Stimulated activated CD4-positive, alpha-beta T cell treated with anti-CD3 and anti-CD28 coated beads, Interleukin-15, amount 100 ng/mL, for 1 hour (primary cell): ENCODE measurements around the gene CARD6.
"Not testable (repeated sequence)": the region's sequence is repeated elsewhere in the genome, so short reads cannot be mapped to it uniquely, and the experiment has no call there.

Source experiments
- DNase-seq, 2 donors: peaks; one replicate each; pipeline ENCODE4 v3.0.0-alpha.2; 2020; ENCODE audit warnings: low read depth in 1 of 2, low spot score in 1 of 2

CARD6 gene

GRCh38 chr5:40841068-40841805, at the start of gene CARD6:
Gene CARD6, plus strand, starts transcription at chr5:40841367. Its CDS starts 16 bp downstream, at chr5:40841383.
- no peak for DNase-seq

- no peak for DNase-seq
Measured at GRCh38 chr5:40791715-40792139, 49.4 kb upstream of the CARD6 start.

DNA sequence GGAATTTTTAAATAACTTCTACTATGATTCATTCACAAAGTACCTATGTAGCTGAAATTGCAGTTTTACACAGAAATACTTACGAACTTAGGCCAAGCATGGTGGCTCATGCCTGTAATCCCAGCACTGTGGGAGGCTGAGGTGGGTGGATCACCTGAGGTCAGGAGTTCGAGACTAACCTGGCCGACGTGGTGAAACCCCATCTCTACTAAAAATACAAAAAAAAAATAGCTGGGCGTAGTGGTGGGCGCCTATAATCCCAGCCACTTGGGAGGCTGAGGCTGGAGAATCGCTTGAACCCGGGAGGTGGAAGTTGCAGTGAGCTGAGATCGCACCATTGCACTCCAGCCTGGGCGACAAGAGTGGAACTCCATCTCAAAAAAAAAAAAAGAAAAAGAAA, 48.5 kb upstream of the CARD6 start:
- not testable (repeated sequence) for DNase-seq

DNA sequence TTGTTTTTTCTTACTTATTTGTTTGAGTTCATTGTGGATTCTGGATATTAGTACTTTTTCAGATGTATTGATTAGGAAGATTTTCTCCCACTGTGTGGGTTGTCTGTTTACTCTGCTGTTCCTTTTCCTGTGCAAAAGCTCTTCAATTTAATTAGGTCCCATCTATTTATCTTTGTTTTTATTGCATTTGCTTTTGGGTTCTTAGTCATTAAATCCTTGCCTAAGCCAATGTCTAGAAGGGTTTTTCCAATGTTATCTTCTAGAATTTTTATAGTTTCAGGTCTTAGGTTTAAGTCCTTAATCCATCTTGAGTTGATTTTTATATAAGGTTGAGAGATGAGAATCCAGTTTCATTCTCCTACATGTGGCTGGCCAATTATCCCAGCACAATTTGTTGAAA, 46.8 kb upstream of the CARD6 start:
- not testable (repeated sequence) for DNase-seq

DNA sequence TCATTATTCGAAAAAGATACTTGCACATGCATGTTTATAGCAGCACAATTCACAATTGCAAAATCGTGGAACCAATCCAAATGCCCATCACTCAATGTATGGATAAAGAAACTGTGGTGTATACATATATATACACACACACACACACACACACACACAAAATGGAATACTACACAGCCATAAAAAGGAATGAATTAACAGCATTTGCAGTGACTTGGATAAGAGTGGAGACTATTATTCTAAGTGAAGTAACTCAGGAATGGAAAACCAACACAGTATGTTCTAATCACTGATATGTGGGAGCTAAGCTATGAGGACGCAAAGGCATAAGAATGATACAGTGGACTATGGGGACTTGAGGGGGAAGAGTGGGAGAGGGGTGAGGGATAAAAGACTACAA, 46.3 kb upstream of the CARD6 start:
- DNase-seq: not testable (repeated sequence)

DNA sequence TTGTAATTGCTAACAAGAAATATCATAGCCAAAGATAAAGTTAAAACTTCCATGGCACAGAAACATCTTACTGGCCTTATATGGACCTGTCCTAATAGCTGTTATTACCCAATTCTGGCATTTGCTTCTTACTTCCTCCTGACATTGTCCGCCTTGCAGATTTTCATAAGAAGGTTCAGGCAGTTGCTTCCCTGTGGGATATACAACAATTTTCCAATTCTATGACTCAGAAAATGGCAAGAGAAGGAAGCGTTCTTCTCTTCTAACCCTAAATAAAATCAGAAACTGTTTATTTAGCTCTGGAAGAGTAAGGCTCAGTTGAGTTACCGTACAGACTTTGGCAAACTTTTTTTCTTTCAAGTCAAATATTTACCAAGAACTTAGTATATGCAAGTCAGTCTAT, 44.7 kb upstream of the CARD6 start:
- DNase-seq: no peak

DNA sequence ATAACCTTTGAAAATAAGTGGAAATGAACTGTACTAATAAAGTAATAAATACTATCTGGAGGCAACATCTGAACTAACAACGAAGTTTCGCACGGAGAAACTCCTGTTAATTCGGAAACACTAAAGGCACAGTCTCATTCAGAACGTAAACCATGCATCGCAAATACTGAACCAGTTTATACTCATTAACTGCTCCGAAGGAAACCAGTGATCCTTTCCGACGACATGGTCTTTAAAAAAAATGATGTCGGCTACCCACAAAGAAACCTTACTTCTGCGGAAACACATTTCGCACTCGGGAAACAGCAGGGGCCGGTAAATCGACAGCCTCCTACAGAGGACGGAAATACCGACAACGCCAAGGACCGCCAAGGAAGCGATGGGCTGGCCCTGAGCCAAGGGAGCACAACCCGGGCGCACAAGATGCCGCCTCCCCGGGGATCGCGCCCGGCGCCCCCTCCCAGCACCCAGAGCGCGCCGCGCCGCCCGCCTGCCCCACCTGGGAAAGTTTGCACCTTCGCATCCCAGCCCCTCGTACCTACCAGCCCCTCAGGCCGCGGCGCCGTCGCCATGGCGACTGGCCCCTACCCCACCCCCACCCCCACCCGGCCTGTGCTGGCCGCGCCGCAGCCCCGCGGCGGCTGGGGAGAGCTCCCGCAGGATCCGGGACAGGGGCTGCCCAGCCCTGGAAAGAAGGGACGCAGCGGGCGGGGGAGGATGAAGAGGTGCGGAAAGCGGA, 43.7 kb upstream of the CARD6 start:
- DNase-seq: peak; percentile 56 to 58

- DNase-seq: peak; percentile 82 to 86
Measured at GRCh38 chr5:40798012-40798800, 43.0 kb upstream of the CARD6 start, which contains the start of gene PRKAA1. Gene PRKAA1, minus strand, starts transcription at chr5:40798374. Its CDS starts 185 bp downstream, at chr5:40798189.

- no peak for DNase-seq
Measured at GRCh38 chr5:40798801-40799210, 42.4 kb upstream of the CARD6 start.

DNA sequence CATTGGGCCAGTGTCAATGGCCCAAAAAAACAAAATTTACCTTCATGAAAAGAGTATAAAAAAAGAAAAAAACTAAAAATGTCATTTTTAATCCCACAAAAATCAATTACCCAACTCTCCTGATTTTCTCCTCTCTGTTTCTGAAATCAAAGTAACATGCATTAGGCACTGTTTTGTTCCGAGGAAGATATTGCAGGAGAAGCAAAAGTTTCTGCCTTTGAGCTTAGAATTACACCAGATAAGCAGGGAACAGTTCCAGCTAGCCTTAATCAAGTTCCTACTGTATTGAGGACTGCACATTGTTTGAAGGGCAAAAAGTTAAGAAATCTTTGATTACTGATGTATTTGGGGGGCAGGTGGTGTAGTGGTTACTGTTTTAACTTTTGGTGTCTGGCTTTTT, 41.9 kb upstream of the CARD6 start:
- no peak for DNase-seq

GRCh38 chr5:40801771-40802562, 39.2 kb upstream of the CARD6 start:
- DNase-seq: no peak

GRCh38 chr5:40812125-40812524, 29.0 kb upstream of the CARD6 start:
- no peak for DNase-seq

DNA sequence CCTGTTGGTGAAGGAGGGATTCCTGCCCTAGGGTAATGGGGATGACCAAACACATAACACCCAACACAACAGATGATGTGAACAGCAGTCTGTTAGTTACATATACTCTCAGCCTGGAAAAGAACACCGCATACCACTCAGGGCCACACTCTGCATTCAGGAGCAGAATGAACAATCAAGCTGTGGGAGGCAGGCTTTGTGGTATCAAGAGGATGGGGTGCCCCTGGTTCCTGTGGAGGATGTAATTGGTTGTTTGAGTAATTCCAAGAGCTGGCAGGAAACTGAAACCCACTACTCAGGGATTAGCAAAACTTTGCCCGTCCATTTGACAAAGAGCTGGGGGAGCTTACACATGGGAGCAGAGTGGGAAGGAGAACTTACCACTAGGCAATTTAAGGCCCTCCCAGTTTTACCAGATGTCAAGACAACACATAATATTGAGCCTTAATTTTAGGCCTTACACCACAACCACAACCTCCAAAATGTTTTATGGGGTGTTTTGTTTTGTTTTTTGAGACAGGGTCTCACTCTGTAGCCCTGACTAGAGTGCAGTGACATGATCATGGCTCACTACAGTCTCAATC, 27.4 kb upstream of the CARD6 start:
- no peak for DNase-seq

GRCh38 chr5:40823459-40823858, 17.7 kb upstream of the CARD6 start:
- no peak for DNase-seq

- not testable (repeated sequence) for DNase-seq
Measured at GRCh38 chr5:40825461-40826043, 15.6 kb upstream of the CARD6 start.

DNA sequence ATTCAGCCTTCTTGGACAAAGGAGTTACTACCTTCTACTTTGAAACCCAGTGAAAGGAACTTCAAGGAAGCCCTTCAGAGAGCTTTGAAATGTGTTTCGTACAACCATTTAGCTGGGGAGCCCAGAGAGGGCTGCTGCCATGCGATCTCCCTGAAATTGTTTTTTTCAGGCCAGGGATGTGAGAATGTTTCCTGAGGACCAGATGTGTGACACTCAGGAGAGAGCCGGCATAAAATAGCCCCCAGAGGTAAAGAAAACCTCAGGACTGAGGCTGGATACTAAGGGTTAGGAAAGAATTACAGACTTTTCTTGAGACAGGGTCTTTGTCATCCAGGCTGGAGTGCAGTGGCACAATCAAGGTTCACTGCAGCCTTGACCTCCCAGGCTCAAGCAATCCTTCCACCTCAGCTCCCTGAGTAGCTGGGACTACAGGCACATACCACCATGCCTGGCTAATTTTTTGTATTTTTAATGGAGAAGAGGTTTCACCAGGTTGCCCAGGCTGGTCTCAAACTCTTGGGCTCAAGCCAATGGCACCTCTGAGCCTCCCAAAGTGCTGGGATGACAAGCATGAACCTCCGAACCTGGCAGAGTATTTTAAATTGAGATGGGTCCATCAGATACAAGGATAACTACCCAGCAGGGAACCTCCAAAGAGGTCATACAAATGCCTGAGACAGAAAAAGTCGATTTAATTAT, 14.5 kb upstream of the CARD6 start:
- no peak for DNase-seq

GRCh38 chr5:40827188-40827977, 13.8 kb upstream of the CARD6 start:
- no peak for DNase-seq

DNA sequence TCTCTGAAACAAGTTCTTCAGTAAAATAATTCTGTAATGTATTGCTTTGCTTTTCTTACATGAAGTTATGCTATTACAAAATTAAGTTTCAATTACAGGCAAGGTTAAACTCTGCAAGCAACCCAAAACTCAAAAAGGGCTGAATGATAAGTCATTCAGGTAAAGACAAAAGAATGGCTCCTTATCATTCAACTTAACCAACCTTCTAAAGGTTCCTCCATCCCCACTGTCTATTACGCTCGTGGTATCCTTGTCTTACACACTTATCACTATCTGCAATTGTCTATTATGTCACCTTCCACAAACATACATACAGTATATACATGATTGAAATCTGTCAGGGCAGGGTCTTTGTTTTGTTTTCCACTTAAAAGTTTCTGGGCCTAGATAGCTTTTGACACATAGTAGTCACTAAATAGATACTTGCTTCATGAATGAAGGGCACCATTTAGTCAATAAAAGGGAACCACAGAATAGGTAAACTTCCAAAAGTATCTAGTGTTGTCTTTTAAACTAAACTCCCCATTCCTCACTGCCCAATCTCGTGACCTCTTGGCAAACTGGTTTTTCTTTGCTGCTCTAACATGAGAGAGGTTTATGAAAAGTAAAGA, 13.0 kb upstream of the CARD6 start:
- no peak for DNase-seq
